GM23248 (cell line): Measurements from ENCODE around the gene FAM180B. TPM values are rescaled to one million over a fixed set of nuclear protein-coding genes. Genes with fewer than 3 reads are reported as not detected.
A peak's percentile ranks its signal among the peaks of the same experiment; 100 is the strongest.

Experiments
- DNase-seq: peaks from one replicate; pipeline ENCODE4 v3.0.0-alpha.2; 2015
- H2AFZ ChIP-seq: fragments of 200-600 bp; sonication (generic); 2 replicates; pipeline ENCODE4 v1.6.1; 2016; ENCODE audit warnings: antibody characterized with exemption
- H3F3A ChIP-seq: fragments of 200-600 bp; sonication (generic); 2 replicates; pipeline ENCODE4 v1.6.1; 2016; ENCODE audit warnings: mild to moderate bottlenecking, antibody characterized with exemption, mixed run types; ENCODE audit not compliant: insufficient read depth
- H3K27ac ChIP-seq: fragments of 200-600 bp; sonication (generic); 2 replicates; pipeline ENCODE4 v1.5.1; 2016; ENCODE audit warnings: mild to moderate bottlenecking
- H3K27me3 ChIP-seq: fragments of 200-600 bp; sonication (generic); replicated peaks from 2 replicates; pipeline ENCODE4 v1.6.1; 2016; ENCODE audit warnings: mild to moderate bottlenecking; ENCODE audit not compliant: insufficient read depth
- H3K36me3 ChIP-seq: fragments of 200-600 bp; sonication (generic); 2 replicates; pipeline ENCODE4 v1.6.1; 2016; ENCODE audit warnings: low read depth, mild to moderate bottlenecking
- H3K4me1 ChIP-seq: fragments of 200-600 bp; sonication (generic); 2 replicates; pipeline ENCODE4 v1.6.1; 2016; ENCODE audit warnings: mild to moderate bottlenecking; ENCODE audit not compliant: insufficient read depth
- H3K4me2 ChIP-seq: fragments of 200-600 bp; sonication (generic); one replicate; pipeline ENCODE4 v1.6.1; 2016; ENCODE audit warnings: mild to moderate bottlenecking; ENCODE audit not compliant: unreplicated experiment
- H3K4me3 ChIP-seq: fragments of 200-600 bp; sonication (generic); 2 replicates; pipeline ENCODE4 v1.5.1; 2016; ENCODE audit warnings: mild to moderate bottlenecking
- H3K79me2 ChIP-seq: fragments of 200-600 bp; sonication (generic); 2 replicates; pipeline ENCODE4 v1.6.1; 2016; ENCODE audit warnings: mild to moderate bottlenecking; ENCODE audit not compliant: insufficient read depth
- H3K9ac ChIP-seq: fragments of 200-600 bp; sonication (generic); 2 replicates; pipeline ENCODE4 v1.6.1; 2016; ENCODE audit warnings: mild to moderate bottlenecking
- H3K9me2 ChIP-seq: fragments of 200-600 bp; sonication (generic); 2 replicates; pipeline ENCODE4 v1.6.1; 2016; ENCODE audit warnings: mixed run types, mild to moderate bottlenecking, moderate library complexity; ENCODE audit not compliant: insufficient read depth
- H3K9me3 ChIP-seq: fragments of 200-600 bp; sonication (generic); one replicate; pipeline ENCODE4 v1.6.1; 2017; ENCODE audit warnings: low read depth
- H4K20me1 ChIP-seq: fragments of 200-600 bp; sonication (generic); 2 replicates; pipeline ENCODE4 v1.6.0; 2016; ENCODE audit not compliant: insufficient read depth
- EZH2 ChIP-seq: fragments of 200-600 bp; sonication (generic); IDR thresholded peaks from 2 replicates; pipeline ENCODE4 v1.6.1; 2018; ENCODE audit warnings: antibody characterized with exemption, mild to moderate bottlenecking; ENCODE audit not compliant: insufficient read depth, poor library complexity, severe bottlenecking
- EZH2phosphoT487 ChIP-seq: fragments of 200-600 bp; sonication (generic); IDR thresholded peaks from 2 replicates; pipeline ENCODE4 v1.6.1; 2018; ENCODE audit warnings: antibody characterized with exemption, moderate library complexity, mild to moderate bottlenecking, low read depth; ENCODE audit not compliant: insufficient read depth
- WGBS, 2 experiments: methylation state at CpG; one replicate each; pipeline ENCODE4 v1.1.6; 2015 to 2017; ENCODE audit warnings: low lambda C conversion rate in 2 of 2, low coverage in 1 of 2; ENCODE audit errors: missing lambda C conversion rate in 2 of 2; 5-methylcytosine and 5-hydroxymethylcytosine counted together
- in situ Hi-C: fragments of 300-500 bp; cut with MboI; formaldehyde crosslinking; loops from 2 replicates; pipeline ENCODE4 v1.15.0; 2020
- polyA plus RNA-seq: library from polyadenylated mRNA; unstranded; fragments of >200 nt; fragmentation: Nextera tagmentation; extraction: Ambion mirVana; gene quantifications from 2 replicates; pipeline ENCODE4 v1.2.1, GENCODE V29; 2016
- total RNA-seq: library from RNA; depleted of rRNA; stranded (reverse); fragments of >200 nt; shearing (Covaris generic); gene quantifications from 2 replicates; pipeline ENCODE4 v1.2.3, GENCODE V29; 2014

Gene FAM180B
- total and polyA plus RNA-seq, 2 experiments from 2014 or later: not detected

DNA sequence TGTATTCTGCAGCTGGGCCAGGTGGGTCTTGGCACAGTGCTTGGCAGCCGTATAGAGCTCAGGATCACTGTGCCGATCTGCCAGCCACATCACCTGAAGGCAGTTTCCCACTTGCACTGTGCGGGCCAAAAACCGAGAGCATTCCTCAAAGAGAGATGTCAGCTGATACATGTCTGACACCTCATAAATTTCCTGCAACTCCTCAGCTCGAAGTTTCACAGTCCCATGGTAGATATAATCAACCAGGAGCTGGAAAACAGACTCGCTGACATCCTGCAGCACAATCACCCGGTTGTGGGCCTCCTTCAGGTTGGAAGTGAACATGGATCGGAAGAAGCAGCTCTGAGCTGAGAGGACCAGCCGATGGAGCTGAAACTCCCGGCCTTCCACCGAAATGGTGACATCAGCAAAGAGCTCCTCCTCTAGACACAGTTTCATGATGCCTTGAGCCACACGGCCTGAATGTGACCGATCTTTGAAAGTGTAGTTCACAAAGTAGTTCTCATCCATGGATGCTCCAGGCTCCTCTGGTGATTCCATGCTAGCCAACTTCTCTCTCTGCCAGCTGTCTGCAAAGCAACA lies 8.9 kb upstream of the FAM180B start:
- Histone ChIP-seq H4K20me1 (no peaks in the 10 kb centered on the region), H3K4me3 (peak overlapping the region; percentile 94), H3K27ac (peak overlapping the region; percentile 60; the same call in 1 of the 2 replicates), H3K9ac (peak overlapping the region; percentile 91), H3K36me3 (peaks cover 25% of the 10 kb centered on the region), H2AFZ (no peak overlapping the region), H3K4me1 (peaks cover 15% of the 10 kb centered on the region), H3K79me2 (peaks cover 87% of the 10 kb centered on the region), H3K27me3 (no peaks in the 10 kb centered on the region), H3K4me2 (peak overlapping the region; percentile 98), H3K9me3 (no peaks in the 10 kb centered on the region), H3K9me2 (no peaks in the 10 kb centered on the region), H3F3A (peaks cover 6% of the 10 kb centered on the region)
- TF ChIP-seq EZH2 (no peak), EZH2phosphoT487 (no peak)
- 46 to 49% methylated on average over 13 of the region's 13 CpGs for WGBS, 2 experiments
- peak; percentile 30 for DNase-seq
- in situ Hi-C loops: no loop called here

DNA sequence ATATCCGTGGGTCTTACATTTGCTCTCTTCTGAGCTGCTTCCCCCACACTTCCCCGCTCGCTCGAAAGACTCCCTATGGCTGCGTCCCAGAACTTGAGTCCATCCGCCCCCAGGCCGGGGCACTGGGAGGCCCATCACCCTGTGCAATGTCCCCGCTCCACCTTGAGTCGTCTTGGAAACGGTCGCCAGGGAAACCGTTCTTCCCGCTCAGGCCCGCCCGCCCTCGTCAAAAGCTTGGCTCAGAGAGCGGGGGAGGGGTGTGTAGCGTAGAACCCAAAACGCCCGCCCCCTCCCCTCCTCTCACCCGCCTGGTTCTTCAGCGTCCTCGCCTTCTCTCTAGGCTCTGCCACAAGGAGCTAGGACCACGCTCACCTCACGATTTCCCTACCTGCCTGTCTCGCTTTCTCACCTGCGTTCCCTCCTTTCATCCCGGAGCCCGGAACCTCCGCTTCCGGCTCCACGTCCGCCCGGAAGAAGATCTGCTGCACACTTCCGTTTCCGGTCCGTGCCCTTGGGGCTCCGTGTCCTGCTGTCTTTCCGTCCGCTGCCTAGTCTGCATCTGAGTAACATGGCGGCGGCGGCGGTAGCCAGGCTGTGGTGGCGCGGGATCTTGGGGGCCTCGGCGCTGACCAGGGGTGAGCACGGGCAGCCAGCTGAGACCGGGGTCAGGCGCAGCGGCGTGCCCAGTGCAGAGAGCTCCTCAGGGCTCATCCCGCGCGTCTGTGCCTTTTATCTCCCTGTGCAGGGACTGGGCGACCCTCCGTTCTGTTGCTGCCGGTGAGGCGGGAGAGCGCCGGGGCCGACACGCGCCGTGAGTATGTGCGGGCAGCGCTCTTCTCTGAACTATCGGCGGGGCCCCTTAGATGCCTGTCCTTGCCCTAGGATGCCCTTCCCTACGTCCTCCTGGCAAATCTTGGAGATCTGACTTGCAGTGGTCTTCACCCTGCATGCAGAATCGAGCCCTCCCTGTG lies 7.7 kb upstream of the FAM180B start, which contains the start of the genes KBTBD4 and NDUFS3:
Gene KBTBD4, minus strand, starts transcription at position 447 of the 971 bp plus-strand sequence. Its CDS starts 19 bp downstream, at position 428.
Gene NDUFS3, plus strand, starts transcription at position 551 of the 971 bp plus-strand sequence. Its CDS starts 18 bp downstream, at position 569.
- H3K9me3 ChIP-seq: no peaks in the 10 kb centered on the region
- H3K27ac ChIP-seq: peak within 1 kb of the TSS; percentile 60
- 1% methylated on average over 61 to 72 of the region's 72 CpGs for WGBS, 2 experiments
- H3K36me3 ChIP-seq: peaks cover 33% of the 10 kb centered on the region
- peaks cover 77% of the 10 kb centered on the region for H3K79me2 ChIP-seq
- peak within 1 kb of the TSS; percentile 85 for H2AFZ ChIP-seq
- in situ Hi-C loops: no loop called here
- no peaks in the 10 kb centered on the region for H3K9me2 ChIP-seq
- peaks cover 11% of the 10 kb centered on the region for H3K4me1 ChIP-seq
- H3K4me2 ChIP-seq: peak within 1 kb of the TSS; percentile 98
- no peaks in the 10 kb centered on the region for H3F3A ChIP-seq
- H3K9ac ChIP-seq: peak within 1 kb of the TSS; percentile 91
- TF ChIP-seq EZH2phosphoT487 (no peak), EZH2 (no peak)
- H4K20me1 ChIP-seq: no peaks in the 10 kb centered on the region
- H3K4me3 ChIP-seq: peak within 1 kb of the TSS; percentile 94
- no peaks in the 10 kb centered on the region for H3K27me3 ChIP-seq
- peak; percentile 94 for DNase-seq

DNA sequence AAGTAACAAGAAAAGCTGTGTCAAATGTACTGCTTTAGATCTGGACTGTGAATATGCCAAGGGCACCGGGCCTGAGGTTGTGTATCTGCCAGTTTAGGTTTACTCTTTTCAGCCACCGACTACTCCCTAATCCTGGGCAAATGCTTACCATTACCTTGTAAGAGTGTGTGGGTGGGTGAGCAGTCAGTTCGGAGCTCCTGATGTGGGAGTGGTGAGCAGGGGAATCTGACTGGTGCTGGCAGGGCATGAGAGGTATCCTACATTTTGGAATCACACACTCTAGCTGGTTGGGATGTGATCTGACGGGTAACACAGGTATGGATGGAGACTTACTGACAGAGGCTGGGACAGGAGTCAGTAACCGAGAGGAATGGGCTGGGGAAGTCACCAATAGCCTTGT lies 2.6 kb upstream of the FAM180B start:
- no peaks in the 10 kb centered on the region for H3K9me2 ChIP-seq
- TF ChIP-seq EZH2 (no peak), EZH2phosphoT487 (no peak)
- in situ Hi-C loops: no loop called here
- no peak overlapping the region for H2AFZ ChIP-seq
- WGBS, 2 experiments: 89 to 90% methylated on average over 5 of the region's 5 CpGs
- no peaks in the 10 kb centered on the region for H3K27me3 ChIP-seq
- H3K4me2 ChIP-seq: no peak overlapping the region
- peaks cover 36% of the 10 kb centered on the region for H3K79me2 ChIP-seq
- no peak overlapping the region for H3K27ac ChIP-seq
- peaks cover 30% of the 10 kb centered on the region; the same call in 1 of the 2 replicates for H3K36me3 ChIP-seq
- no peaks in the 10 kb centered on the region for H3K9me3 ChIP-seq
- DNase-seq: no peak
- no peak overlapping the region for H3K9ac ChIP-seq
- H4K20me1 ChIP-seq: no peaks in the 10 kb centered on the region
- no peaks in the 10 kb centered on the region for H3K4me1 ChIP-seq
- no peaks in the 10 kb centered on the region for H3F3A ChIP-seq
- H3K4me3 ChIP-seq: no peak overlapping the region

- no peaks in the 10 kb centered on the region for H4K20me1 ChIP-seq
- H3K9me2 ChIP-seq: no peaks in the 10 kb centered on the region
- 0 out of 2 replicates have a peak, but pooled peaks cover 3% of the 10 kb centered on the region for H3K79me2 ChIP-seq
- no peaks in the 10 kb centered on the region for H3K4me1 ChIP-seq
- no peak overlapping the region for H3K9ac ChIP-seq
- no peak for DNase-seq
- TF ChIP-seq EZH2 (no peak), EZH2phosphoT487 (no peak)
- H3K4me3 ChIP-seq: no peak overlapping the region
- in situ Hi-C loops: no loop called here
- H3K9me3 ChIP-seq: no peaks in the 10 kb centered on the region
- 0 out of 2 replicates have a peak, but pooled peaks cover 1% of the 10 kb centered on the region for H3K27me3 ChIP-seq
- no peaks in the 10 kb centered on the region for H3F3A ChIP-seq
- no peak overlapping the region for H3K4me2 ChIP-seq
- WGBS, 2 experiments: 12 to 34% methylated on average over 4 to 6 of the region's 6 CpGs
- H3K36me3 ChIP-seq: peaks cover 11% of the 10 kb centered on the region; the same call in 1 of the 2 replicates
- H2AFZ ChIP-seq: peak overlapping the region; percentile 48
- H3K27ac ChIP-seq: no peak overlapping the region
These were observed 700 bp downstream of the FAM180B start for GRCh38 chr11:47587039-47587716.
